ENCODE data around the gene TMEM161B. TPM values are rescaled to one million over a fixed set of nuclear protein-coding genes. Genes with fewer than 3 reads are reported as not detected.
"Not testable (repeated sequence)": the region's sequence is repeated elsewhere in the genome, so short reads cannot be mapped to it uniquely, and the experiment has no call there.

TMEM161B gene
- total RNA-seq, 2 donors from 2014 or later: 25.7 to 26.9 TPM

- no peaks in the 10 kb centered on the region for H3K9me3 Mint-ChIP-seq
- ATAC-seq (replicated peaks): peak; percentile 94
- H3K27ac Mint-ChIP-seq: peak overlapping the region; percentile 63
- no peaks in the 10 kb centered on the region for H3K27me3 Mint-ChIP-seq
- peaks cover 66% of the 10 kb centered on the region for H3K36me3 Mint-ChIP-seq (ENCODE audit: low read depth)
- H3K4me1 Mint-ChIP-seq: peaks cover 6% of the 10 kb centered on the region
- H3K4me3 Mint-ChIP-seq: no peak overlapping the region
Measured at GRCh38 chr5:88236866-88237642, 31.6 kb downstream of the TMEM161B start.

- Mint-ChIP-seq H3K27me3 (no peaks in the 10 kb centered on the region), H3K4me1 (no peaks in the 10 kb centered on the region), H3K36me3 (ENCODE audit: low read depth) (peaks cover 70% of the 10 kb centered on the region), H3K9me3 (no peaks in the 10 kb centered on the region), H3K4me3 (no peak overlapping the region), H3K27ac (no peak overlapping the region)
- no peak for ATAC-seq (replicated peaks)
Measured at GRCh38 chr5:88235828-88236227, 32.8 kb downstream of the TMEM161B start.

- Mint-ChIP-seq H3K9me3 (no peaks in the 10 kb centered on the region), H3K36me3 (ENCODE audit: low read depth) (peaks cover 68% of the 10 kb centered on the region), H3K4me1 (no peaks in the 10 kb centered on the region), H3K27me3 (no peaks in the 10 kb centered on the region), H3K4me3 (no peak overlapping the region), H3K27ac (no peak overlapping the region)
- no peak for ATAC-seq (replicated peaks)
Measured at GRCh38 chr5:88235346-88235745, 33.3 kb downstream of the TMEM161B start.

- no peak for ATAC-seq (replicated peaks)
- peaks cover 11% of the 10 kb centered on the region for H3K4me1 Mint-ChIP-seq
- H3K27ac Mint-ChIP-seq: peak overlapping the region; percentile 48
- no peak overlapping the region for H3K4me3 Mint-ChIP-seq
- no peaks in the 10 kb centered on the region for H3K9me3 Mint-ChIP-seq
- peaks cover 64% of the 10 kb centered on the region for H3K36me3 Mint-ChIP-seq (ENCODE audit: low read depth)
- H3K27me3 Mint-ChIP-seq: no peaks in the 10 kb centered on the region
Measured at GRCh38 chr5:88230546-88231066, 38.0 kb downstream of the TMEM161B start.

GRCh38 chr5:88226881-88227450, 41.7 kb downstream of the TMEM161B start:
- peaks cover 64% of the 10 kb centered on the region for H3K36me3 Mint-ChIP-seq (ENCODE audit: low read depth)
- peak; percentile 28 for ATAC-seq (replicated peaks)
- peak overlapping the region; percentile 69 for H3K27ac Mint-ChIP-seq
- H3K4me3 Mint-ChIP-seq: peak overlapping the region; percentile 33
- no peaks in the 10 kb centered on the region for H3K9me3 Mint-ChIP-seq
- H3K4me1 Mint-ChIP-seq: peaks cover 11% of the 10 kb centered on the region
- H3K27me3 Mint-ChIP-seq: no peaks in the 10 kb centered on the region

GRCh38 chr5:88214655-88215054, 54.0 kb downstream of the TMEM161B start:
- Mint-ChIP-seq H3K36me3 (ENCODE audit: low read depth) (peaks cover 88% of the 10 kb centered on the region), H3K27me3 (no peaks in the 10 kb centered on the region), H3K27ac (peak overlapping the region; percentile 30), H3K4me3 (no peak overlapping the region), H3K4me1 (peaks cover 2% of the 10 kb centered on the region), H3K9me3 (no peaks in the 10 kb centered on the region)
- ATAC-seq (replicated peaks): no peak

GRCh38 chr5:88207575-88207974, 61.1 kb downstream of the TMEM161B start:
- Mint-ChIP-seq H3K36me3 (ENCODE audit: low read depth) (peaks cover 83% of the 10 kb centered on the region), H3K4me1 (peaks cover 18% of the 10 kb centered on the region), H3K27me3 (no peaks in the 10 kb centered on the region), H3K4me3 (no peak overlapping the region), H3K9me3 (no peaks in the 10 kb centered on the region), H3K27ac (no peak overlapping the region)
- no peak for ATAC-seq (replicated peaks)

- Mint-ChIP-seq H3K27me3 (no peaks in the 10 kb centered on the region), H3K36me3 (ENCODE audit: low read depth) (peaks cover 83% of the 10 kb centered on the region)
Measured at GRCh38 chr5:88203981-88204750, 64.5 kb downstream of the TMEM161B start.

GRCh38 chr5:88195636-88196035, 73.0 kb downstream of the TMEM161B start:
- no peaks in the 10 kb centered on the region for H3K4me1 Mint-ChIP-seq
- H3K36me3 Mint-ChIP-seq (ENCODE audit: low read depth): peaks cover 76% of the 10 kb centered on the region
- peaks cover 5% of the 10 kb centered on the region for H3K9me3 Mint-ChIP-seq
- no peak overlapping the region for H3K4me3 Mint-ChIP-seq
- H3K27ac Mint-ChIP-seq: no peak overlapping the region
- H3K27me3 Mint-ChIP-seq: no peaks in the 10 kb centered on the region
- no peak for ATAC-seq (replicated peaks)

More at GRCh38 chr5:88203981-88204750, 64.5 kb downstream of the TMEM161B start:
- Mint-ChIP-seq H3K27ac (peak overlapping the region; percentile 94), H3K4me1 (peaks cover 13% of the 10 kb centered on the region), H3K4me3 (peak overlapping the region; percentile 69), H3K9me3 (no peaks in the 10 kb centered on the region)
- ATAC-seq (replicated peaks): peak; percentile 98

- no peaks in the 10 kb centered on the region for H3K27me3 Mint-ChIP-seq
- H3K27ac Mint-ChIP-seq: no peak overlapping the region
- peaks cover 76% of the 10 kb centered on the region for H3K36me3 Mint-ChIP-seq (ENCODE audit: low read depth)
- H3K4me3 Mint-ChIP-seq: no peak overlapping the region
- H3K4me1 Mint-ChIP-seq: no peaks in the 10 kb centered on the region
- ATAC-seq (replicated peaks): no peak
- H3K9me3 Mint-ChIP-seq: peaks cover 5% of the 10 kb centered on the region
Measured at GRCh38 chr5:88193896-88194295, 74.7 kb downstream of the TMEM161B start.

GRCh38 chr5:88190106-88190834, 78.4 kb downstream of the TMEM161B start:
- H3K4me3 Mint-ChIP-seq: no peak overlapping the region

GRCh38 chr5:88189484-88189883, 79.2 kb downstream of the TMEM161B start:
- H3K27ac Mint-ChIP-seq: not testable (repeated sequence)

More at GRCh38 chr5:88190106-88190834, 78.4 kb downstream of the TMEM161B start:
- no peak for ATAC-seq (replicated peaks)
- Mint-ChIP-seq H3K36me3 (ENCODE audit: low read depth) (peaks cover 79% of the 10 kb centered on the region), H3K27me3 (no peaks in the 10 kb centered on the region), H3K9me3 (peaks cover 5% of the 10 kb centered on the region), H3K4me1 (no peaks in the 10 kb centered on the region), H3K27ac (no peak overlapping the region)

GRCh38 chr5:88188458-88189132, 80.0 kb downstream of the TMEM161B start:
- peaks cover 66% of the 10 kb centered on the region for H3K36me3 Mint-ChIP-seq (ENCODE audit: low read depth)
- H3K27me3 Mint-ChIP-seq: no peaks in the 10 kb centered on the region
- ATAC-seq (replicated peaks): no peak
- no peak overlapping the region for H3K27ac Mint-ChIP-seq
- H3K9me3 Mint-ChIP-seq: peaks cover 5% of the 10 kb centered on the region
- H3K4me1 Mint-ChIP-seq: no peaks in the 10 kb centered on the region
- H3K4me3 Mint-ChIP-seq: no peak overlapping the region

More at GRCh38 chr5:88189484-88189883, 79.2 kb downstream of the TMEM161B start:
- H3K36me3 Mint-ChIP-seq (ENCODE audit: low read depth): peaks cover 75% of the 10 kb centered on the region
- H3K4me3 Mint-ChIP-seq; H3K9me3 Mint-ChIP-seq; ATAC-seq (replicated peaks); H3K4me1 Mint-ChIP-seq; H3K27me3 Mint-ChIP-seq: not testable (repeated sequence)
